Measurements from ENCODE around the gene HYPK.

The HYPK gene

GRCh38 chr15:43800286-43801141, at the start of gene HYPK:
HYPK (plus strand) TSS chr15:43800599; CDS start chr15:43800623, 24 bp downstream.
- peak; percentile 94 for DNase-seq

- no peak for DNase-seq
These were observed 48.5 kb upstream of the HYPK start for GRCh38 chr15:43751885-43752284.

- no peak for DNase-seq
These were observed 37.6 kb upstream of the HYPK start for GRCh38 chr15:43762824-43763223.

GRCh38 chr15:43763819-43764446, 36.5 kb upstream of the HYPK start:
- DNase-seq: no peak

GRCh38 chr15:43769584-43770228, 30.7 kb upstream of the HYPK start:
- peak; percentile 62 for DNase-seq

- no peak for DNase-seq
These were observed 28.6 kb upstream of the HYPK start for GRCh38 chr15:43771816-43772215.

- DNase-seq: no peak
These were observed 27.8 kb upstream of the HYPK start for GRCh38 chr15:43772624-43773023.

GRCh38 chr15:43774062-43774461, 26.3 kb upstream of the HYPK start:
- DNase-seq: no peak

- no peak for DNase-seq
These were observed 24.9 kb upstream of the HYPK start for GRCh38 chr15:43775411-43775965.

GRCh38 chr15:43776101-43776717, 24.2 kb upstream of the HYPK start:
- no peak for DNase-seq

- DNase-seq: peak; percentile 82
These were observed 23.6 kb upstream of the HYPK start, which contains the start of gene ELL3 for GRCh38 chr15:43776718-43777266. ELL3 (minus strand) TSS chr15:43776966; CDS start chr15:43776901, 65 bp downstream.

- peak; percentile 88 for DNase-seq
These were observed 23.0 kb upstream of the HYPK start for GRCh38 chr15:43777267-43777914.

- no peak for DNase-seq
These were observed 21.4 kb upstream of the HYPK start for GRCh38 chr15:43779016-43779415.

GRCh38 chr15:43789409-43789808, 11.0 kb upstream of the HYPK start:
- DNase-seq: no peak

GRCh38 chr15:43791993-43792760, 8.2 kb upstream of the HYPK start, which contains the start of gene SERF2:
SERF2 (plus strand) TSS chr15:43792320; CDS start chr15:43792377, 57 bp downstream.
- DNase-seq: peak; percentile 100

GRCh38 chr15:43792761-43793476, 7.5 kb upstream of the HYPK start:
- peak; percentile 51 for DNase-seq

- no peak for DNase-seq
These were observed 6.8 kb upstream of the HYPK start for GRCh38 chr15:43793647-43794046.

GRCh38 chr15:43794269-43795037, 5.9 kb upstream of the HYPK start:
- DNase-seq: no peak

- DNase-seq: no peak
These were observed 5.2 kb upstream of the HYPK start for GRCh38 chr15:43795197-43795596.

- no peak for DNase-seq
These were observed 4.4 kb upstream of the HYPK start for GRCh38 chr15:43795997-43796396.

All from activated CD4-positive, alpha-beta T cell treated with anti-CD3 and anti-CD28 coated beads, Interleukin-2, Interleukin-6, amounts not matched to agents 100 ng/mL and 50 ng/mL, durations not matched to agents 16 hours and 8 hours (primary cell).